GM21786 (cell line): ENCODE results near the gene RPS6KA1.
"Not testable (repeated sequence)": the region's sequence is repeated elsewhere in the genome, so short reads cannot be mapped to it uniquely, and the experiment has no call there.

ENCODE experiments used
- ATAC-seq: cut with Tn5 transposase; IDR thresholded peaks from one replicate; pipeline ENCODE4 v1.9.1; 2021; ENCODE audit not compliant: unreplicated experiment

RPS6KA1 gene

GRCh38 chr1:26553942-26554682 lies 24.6 kb downstream of the RPS6KA1 start:
- no peak for ATAC-seq

- ATAC-seq: no peak
These were observed 25.2 kb downstream of the RPS6KA1 start for GRCh38 chr1:26554781-26555180.

- no peak for ATAC-seq
These were observed 26.0 kb downstream of the RPS6KA1 start for GRCh38 chr1:26555550-26555981.

GRCh38 chr1:26556111-26556510 lies 26.6 kb downstream of the RPS6KA1 start:
- no peak for ATAC-seq

GRCh38 chr1:26557008-26557407 lies 27.4 kb downstream of the RPS6KA1 start:
- no peak for ATAC-seq

GRCh38 chr1:26558685-26559048 lies 29.1 kb downstream of the RPS6KA1 start:
- ATAC-seq: no peak

- no peak for ATAC-seq
These were observed 30.8 kb downstream of the RPS6KA1 start for GRCh38 chr1:26560403-26560780.

GRCh38 chr1:26570287-26570686 lies 40.7 kb downstream of the RPS6KA1 start:
- no peak for ATAC-seq

GRCh38 chr1:26571381-26571780 lies 41.8 kb downstream of the RPS6KA1 start:
- no peak for ATAC-seq

GRCh38 chr1:26574018-26574417 lies 44.5 kb downstream of the RPS6KA1 start:
- no peak for ATAC-seq

GRCh38 chr1:26574719-26575251 lies 45.2 kb downstream of the RPS6KA1 start:
- ATAC-seq: no peak

GRCh38 chr1:26575348-26575747 lies 45.8 kb downstream of the RPS6KA1 start:
- no peak for ATAC-seq

- ATAC-seq: no peak
These were observed 48.6 kb downstream of the RPS6KA1 start for GRCh38 chr1:26578167-26578566.

- no peak for ATAC-seq
These were observed 50.1 kb downstream of the RPS6KA1 start for GRCh38 chr1:26579681-26580111.

GRCh38 chr1:26580116-26580515 lies 50.6 kb downstream of the RPS6KA1 start:
- no peak for ATAC-seq

GRCh38 chr1:26581287-26581651 lies 51.7 kb downstream of the RPS6KA1 start:
- no peak for ATAC-seq

- no peak for ATAC-seq
These were observed 52.7 kb downstream of the RPS6KA1 start for GRCh38 chr1:26582053-26582835.

GRCh38 chr1:26582836-26583460 lies 53.4 kb downstream of the RPS6KA1 start:
- no peak for ATAC-seq

- ATAC-seq: no peak
These were observed 54.3 kb downstream of the RPS6KA1 start for GRCh38 chr1:26583646-26584485.

- not testable (repeated sequence) for ATAC-seq
These were observed 55.0 kb downstream of the RPS6KA1 start for GRCh38 chr1:26584588-26584987.

GRCh38 chr1:26585471-26585870 lies 55.9 kb downstream of the RPS6KA1 start:
- ATAC-seq: no peak
